ENCODE results near the gene MLLT10. TPM values are rescaled to one million over a fixed set of nuclear protein-coding genes. Genes with fewer than 3 reads are reported as not detected.

MLLT10 gene
- total RNA-seq, 1 donor from 2014 or later, result 46.8 TPM

DNA sequence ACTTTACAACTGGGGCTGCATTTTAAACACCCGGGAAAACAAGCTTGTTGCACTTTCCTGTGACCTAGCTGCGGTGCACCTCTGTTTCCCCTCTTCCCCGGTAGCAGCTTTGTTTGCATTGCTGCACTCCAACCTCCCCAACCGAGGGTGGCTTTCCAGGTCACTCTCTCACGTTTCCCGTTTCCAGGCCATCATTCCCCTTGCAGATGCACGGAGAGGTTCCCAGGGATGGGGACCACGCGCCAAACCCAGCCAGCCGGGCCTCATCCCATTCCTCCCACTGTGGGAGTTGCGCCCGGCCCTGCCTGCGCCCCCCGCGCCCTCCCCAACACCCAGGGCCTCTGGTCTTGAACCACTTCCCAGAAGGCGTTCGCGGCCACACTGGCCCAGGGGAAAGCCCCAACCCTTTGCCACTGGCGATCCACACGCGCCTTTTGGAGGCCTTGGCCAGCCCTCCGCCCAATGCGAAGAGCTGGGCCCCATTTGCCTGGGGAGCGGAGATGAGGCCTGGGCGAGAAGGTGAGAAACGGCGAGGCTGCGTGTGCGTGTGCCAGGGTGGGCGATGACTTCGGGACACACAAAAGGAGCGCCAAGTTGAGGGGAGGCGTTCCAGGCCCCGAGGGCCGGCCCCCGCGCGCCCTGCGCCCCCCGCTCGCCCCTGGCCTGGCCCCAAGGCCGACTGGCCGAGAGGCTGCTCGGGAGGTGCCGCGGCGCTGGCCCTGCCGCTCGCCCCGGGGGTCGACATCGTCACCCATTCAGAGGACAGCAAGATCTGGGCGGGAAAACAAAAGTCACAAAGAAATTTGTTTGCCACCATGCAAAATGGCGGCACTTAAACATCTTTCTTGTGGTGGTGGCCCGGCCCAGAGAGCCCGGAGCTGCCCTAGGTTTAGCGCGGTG lies 24.4 kb upstream of the MLLT10 start:
- peaks cover 55% of the 10 kb centered on the region for H3K4me1 Mint-ChIP-seq (ENCODE audit: unreplicated experiment)
- no peak for DNase-seq (ENCODE audit: extremely low spot score, unreplicated experiment)
- H3K27ac Mint-ChIP-seq, result peak overlapping the region; percentile 91
- H3K9me3 Mint-ChIP-seq, result no peaks in the 10 kb centered on the region
- peak overlapping the region; percentile 80 for H3K4me3 Mint-ChIP-seq
- H3K27me3 Mint-ChIP-seq, result peaks cover 11% of the 10 kb centered on the region
- TF ChIP-seq, protein P1, sequence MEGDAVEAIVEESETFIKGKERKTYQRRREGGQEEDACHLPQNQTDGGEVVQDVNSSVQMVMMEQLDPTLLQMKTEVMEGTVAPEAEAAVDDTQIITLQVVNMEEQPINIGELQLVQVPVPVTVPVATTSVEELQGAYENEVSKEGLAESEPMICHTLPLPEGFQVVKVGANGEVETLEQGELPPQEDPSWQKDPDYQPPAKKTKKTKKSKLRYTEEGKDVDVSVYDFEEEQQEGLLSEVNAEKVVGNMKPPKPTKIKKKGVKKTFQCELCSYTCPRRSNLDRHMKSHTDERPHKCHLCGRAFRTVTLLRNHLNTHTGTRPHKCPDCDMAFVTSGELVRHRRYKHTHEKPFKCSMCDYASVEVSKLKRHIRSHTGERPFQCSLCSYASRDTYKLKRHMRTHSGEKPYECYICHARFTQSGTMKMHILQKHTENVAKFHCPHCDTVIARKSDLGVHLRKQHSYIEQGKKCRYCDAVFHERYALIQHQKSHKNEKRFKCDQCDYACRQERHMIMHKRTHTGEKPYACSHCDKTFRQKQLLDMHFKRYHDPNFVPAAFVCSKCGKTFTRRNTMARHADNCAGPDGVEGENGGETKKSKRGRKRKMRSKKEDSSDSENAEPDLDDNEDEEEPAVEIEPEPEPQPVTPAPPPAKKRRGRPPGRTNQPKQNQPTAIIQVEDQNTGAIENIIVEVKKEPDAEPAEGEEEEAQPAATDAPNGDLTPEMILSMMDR (conservative IDR thresholded peaks at IDR 0.05), result no peak
- peaks cover 2% of the 10 kb centered on the region for H3K36me3 Mint-ChIP-seq

DNA sequence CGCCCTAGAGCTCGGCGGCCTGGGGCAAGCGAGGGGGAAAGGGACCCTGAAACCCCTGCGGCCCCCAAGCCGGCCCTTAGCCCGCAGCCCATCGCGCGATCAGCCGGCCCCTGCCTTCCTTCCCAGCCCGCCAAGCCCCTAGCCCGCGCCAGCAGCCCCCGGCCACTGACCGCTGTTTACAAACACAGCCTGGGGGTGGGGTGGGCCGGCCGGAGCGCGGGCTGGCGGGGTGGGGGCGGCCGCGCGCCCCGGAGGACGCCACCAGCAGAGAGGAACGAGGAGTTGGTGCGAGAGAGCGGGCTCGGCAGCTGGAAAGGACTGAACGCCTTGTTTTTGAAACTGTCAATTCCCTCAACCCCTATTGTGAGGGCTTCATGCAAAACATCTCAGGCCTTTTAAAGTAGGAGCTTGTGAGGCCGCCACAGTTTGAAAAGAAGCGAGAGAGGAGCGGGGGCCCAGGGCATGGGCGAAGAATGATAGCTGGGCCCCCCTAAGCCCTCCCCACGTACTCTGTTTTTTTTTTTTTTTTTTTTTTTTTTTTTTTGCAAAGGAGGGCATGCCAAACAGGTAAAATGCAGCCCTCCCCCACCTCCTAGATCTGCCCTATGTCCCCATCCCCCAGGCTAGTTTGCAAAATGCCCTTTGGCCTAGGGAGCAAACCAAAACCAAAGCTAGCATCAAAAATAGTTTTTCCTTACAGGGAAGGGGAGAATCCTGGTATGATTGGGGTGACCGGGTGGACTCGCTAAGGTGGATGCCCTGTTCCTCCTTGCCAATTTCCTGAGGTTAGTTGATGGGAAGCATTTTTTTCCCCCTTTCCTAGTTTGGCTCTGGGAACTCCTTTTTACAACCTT lies 23.6 kb upstream of the MLLT10 start:
- Mint-ChIP-seq H3K4me3 (peak overlapping the region; percentile 83), H3K9me3 (no peaks in the 10 kb centered on the region), H3K27me3 (peaks cover 11% of the 10 kb centered on the region), H3K36me3 (peaks cover 8% of the 10 kb centered on the region), H3K4me1 (ENCODE audit: unreplicated experiment) (peaks cover 53% of the 10 kb centered on the region), H3K27ac (peak overlapping the region; percentile 75)
- DNase-seq (ENCODE audit: extremely low spot score, unreplicated experiment), result no peak
- TF ChIP-seq, protein P1 (conservative IDR thresholded peaks at IDR 0.05), result no peak

DNA sequence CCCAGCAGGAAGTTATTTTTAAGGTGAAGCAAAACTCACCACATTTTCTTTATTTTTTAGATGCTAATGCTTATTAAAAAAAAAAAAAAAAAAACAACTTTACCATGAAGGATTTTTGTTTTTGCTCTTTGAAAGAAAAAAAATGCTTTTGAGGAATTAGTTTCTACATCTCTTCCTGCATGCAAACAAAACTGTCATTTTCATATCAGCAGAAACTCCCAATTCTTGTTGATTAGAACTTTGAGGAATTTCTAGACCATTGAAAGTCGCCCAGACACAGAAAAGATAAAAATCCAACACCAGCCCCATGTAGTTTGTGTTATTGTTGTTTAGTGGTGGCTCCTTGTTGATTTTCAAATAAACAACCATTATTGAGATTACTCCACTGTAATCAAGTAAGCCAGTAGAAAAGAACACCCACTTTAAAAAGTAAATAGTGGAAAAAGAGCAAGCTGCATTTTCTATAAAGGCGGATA lies 22.9 kb upstream of the MLLT10 start:
- peak overlapping the region; percentile 64 for H3K27ac Mint-ChIP-seq
- H3K27me3 Mint-ChIP-seq, result peaks cover 15% of the 10 kb centered on the region
- TF ChIP-seq, protein P1 (conservative IDR thresholded peaks at IDR 0.05), result no peak
- peak overlapping the region; percentile 83 for H3K4me3 Mint-ChIP-seq
- H3K4me1 Mint-ChIP-seq (ENCODE audit: unreplicated experiment), result peaks cover 47% of the 10 kb centered on the region
- no peak for DNase-seq (ENCODE audit: extremely low spot score, unreplicated experiment)
- H3K9me3 Mint-ChIP-seq, result no peaks in the 10 kb centered on the region
- peaks cover 13% of the 10 kb centered on the region for H3K36me3 Mint-ChIP-seq

DNA sequence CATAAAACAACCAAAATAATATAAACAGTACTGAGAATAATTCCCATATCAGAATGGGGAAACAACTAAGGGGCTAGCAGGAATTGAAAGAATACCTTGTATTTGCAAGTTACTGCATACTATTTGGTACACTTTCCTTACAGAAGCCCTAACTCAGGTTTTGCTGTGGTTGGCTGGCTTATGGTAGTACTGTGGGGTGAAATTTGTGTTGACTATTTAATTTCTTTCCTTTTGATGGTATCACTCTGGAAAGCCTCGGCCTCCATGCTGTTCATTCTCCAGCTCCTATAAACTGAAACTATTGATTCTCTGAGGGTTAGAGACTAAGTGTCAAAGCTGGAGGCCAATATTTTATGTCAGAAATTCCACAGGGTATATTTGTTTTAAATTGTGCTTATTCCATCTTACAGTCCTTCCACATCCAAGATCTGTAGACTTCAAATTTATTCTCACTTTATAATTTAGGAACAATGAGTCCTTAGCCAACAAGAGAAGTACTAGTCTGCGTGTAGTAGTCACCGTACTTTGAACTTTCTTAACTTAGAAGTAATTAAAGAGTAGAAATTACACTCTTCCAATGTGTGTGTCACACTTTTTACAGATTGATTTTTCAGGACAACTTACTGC lies 22.0 kb upstream of the MLLT10 start:
- no peaks in the 10 kb centered on the region for H3K9me3 Mint-ChIP-seq
- H3K27ac Mint-ChIP-seq, result peak overlapping the region; percentile 64
- H3K27me3 Mint-ChIP-seq, result peaks cover 15% of the 10 kb centered on the region
- no peak for DNase-seq (ENCODE audit: extremely low spot score, unreplicated experiment)
- peaks cover 37% of the 10 kb centered on the region for H3K4me1 Mint-ChIP-seq (ENCODE audit: unreplicated experiment)
- TF ChIP-seq, protein P1 (conservative IDR thresholded peaks at IDR 0.05), result no peak
- peaks cover 13% of the 10 kb centered on the region for H3K36me3 Mint-ChIP-seq
- peak overlapping the region; percentile 92 for H3K4me3 Mint-ChIP-seq
